GM19023 (cell line): ENCODE results near the gene PPM1G.
"Not testable (repeated sequence)": the region's sequence is repeated elsewhere in the genome, so short reads cannot be mapped to it uniquely, and the experiment has no call there.

ENCODE experiments used
- ATAC-seq: cut with Tn5 transposase; IDR thresholded peaks from one replicate; pipeline ENCODE4 v1.9.1; 2021; ENCODE audit warnings: mild to moderate bottlenecking, moderate library complexity; ENCODE audit not compliant: unreplicated experiment

The PPM1G gene, protein sequence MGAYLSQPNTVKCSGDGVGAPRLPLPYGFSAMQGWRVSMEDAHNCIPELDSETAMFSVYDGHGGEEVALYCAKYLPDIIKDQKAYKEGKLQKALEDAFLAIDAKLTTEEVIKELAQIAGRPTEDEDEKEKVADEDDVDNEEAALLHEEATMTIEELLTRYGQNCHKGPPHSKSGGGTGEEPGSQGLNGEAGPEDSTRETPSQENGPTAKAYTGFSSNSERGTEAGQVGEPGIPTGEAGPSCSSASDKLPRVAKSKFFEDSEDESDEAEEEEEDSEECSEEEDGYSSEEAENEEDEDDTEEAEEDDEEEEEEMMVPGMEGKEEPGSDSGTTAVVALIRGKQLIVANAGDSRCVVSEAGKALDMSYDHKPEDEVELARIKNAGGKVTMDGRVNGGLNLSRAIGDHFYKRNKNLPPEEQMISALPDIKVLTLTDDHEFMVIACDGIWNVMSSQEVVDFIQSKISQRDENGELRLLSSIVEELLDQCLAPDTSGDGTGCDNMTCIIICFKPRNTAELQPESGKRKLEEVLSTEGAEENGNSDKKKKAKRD

DNA sequence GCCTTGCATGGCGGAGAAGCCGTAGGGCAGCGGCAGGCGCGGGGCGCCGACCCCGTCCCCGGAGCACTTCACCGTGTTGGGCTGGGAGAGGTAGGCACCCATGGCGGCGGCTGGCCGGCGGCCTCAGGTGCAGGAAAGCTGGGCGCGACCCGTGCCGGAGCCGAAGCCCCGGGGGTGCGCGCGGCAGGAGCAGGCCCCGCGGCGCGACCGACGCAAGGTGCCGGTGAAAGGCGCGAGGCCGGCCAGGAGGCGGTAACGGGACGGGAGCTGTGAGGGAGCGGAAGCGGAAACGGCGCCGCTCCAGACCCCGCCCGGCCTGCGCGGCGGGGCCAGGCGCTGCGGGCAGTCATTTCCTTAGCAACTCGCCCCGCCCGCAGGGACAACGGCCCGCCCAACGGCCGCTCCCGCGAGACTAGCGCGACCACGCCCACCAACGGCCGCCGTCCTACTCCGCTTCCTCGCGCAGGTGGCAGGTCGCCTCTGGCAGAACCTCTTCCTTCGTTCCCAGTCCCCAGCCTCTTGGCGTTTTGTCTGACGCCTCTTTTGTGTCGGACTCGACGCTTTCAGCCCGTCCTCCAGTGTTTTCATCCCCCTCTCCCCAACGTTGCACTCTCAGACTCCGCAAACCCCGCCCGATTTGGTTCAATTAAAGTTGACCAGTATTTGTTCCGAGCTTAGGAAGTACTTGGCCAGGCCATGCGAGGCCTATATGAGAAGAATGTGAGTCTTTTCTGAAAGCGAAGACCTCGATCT lies at the start of gene PPM1G:
Gene PPM1G (minus strand): TSS at position 271 of the 753 bp plus-strand sequence. CDS start 169 bp downstream, at position 102.
- peak; percentile 93 for ATAC-seq

DNA sequence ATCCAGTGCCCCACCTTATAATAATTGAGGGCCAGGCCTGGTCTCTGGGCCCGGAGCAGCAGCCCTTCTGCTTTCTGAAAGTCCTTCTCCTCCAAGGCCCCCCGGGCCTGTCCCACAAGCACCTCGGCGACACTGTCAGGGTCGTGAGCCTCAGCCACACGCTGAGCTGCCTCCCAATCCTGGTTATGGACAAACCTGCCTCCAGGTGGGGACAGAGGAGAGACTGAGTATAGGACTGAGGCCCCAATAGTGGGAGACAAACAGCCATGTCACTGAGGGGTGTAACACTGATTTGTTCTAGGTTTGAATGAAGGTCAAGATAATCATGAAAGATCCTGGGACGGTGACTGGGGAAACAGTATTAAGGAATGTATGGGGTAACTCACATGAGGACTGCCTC lies 44.6 kb upstream of the PPM1G start:
- no peak for ATAC-seq

DNA sequence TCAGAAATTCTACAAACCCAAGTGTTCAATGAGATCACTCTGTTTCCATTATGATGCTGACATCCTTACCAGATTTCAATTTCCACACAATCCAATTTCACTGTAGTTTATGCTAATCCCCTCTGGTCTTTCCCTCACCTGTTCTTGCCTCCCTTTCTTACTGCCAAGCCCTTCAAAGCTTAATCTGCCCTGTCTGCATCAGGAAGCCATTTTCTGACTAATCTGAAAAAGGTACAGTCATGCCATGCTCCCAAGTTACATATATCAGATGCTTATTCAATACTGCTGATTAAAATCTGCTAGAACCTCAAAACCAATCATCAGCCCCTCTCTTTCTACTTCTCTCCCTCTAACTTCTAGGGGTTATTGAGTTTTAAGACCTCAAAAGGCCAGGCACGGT lies 41.7 kb upstream of the PPM1G start:
- no peak for ATAC-seq

DNA sequence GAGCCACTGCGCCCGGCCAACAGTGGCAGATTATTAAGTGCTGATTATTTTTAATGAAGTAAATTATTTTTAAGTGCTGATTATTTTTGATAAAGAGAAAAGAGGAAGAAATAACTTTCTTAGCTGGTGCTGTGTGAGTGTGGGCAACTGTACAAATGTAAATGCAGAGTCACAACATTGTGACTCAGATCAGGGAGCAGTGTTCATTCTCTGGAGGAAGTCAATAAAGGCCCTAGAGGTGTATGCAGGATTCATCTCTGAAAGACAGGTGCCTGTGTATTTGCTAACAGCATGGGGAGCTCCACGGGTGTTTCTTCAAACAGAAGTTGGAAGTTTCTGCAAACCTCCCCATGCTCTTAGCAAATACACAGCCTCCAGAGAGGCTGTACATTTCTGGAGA lies 39.0 kb upstream of the PPM1G start:
- ATAC-seq: no peak

DNA sequence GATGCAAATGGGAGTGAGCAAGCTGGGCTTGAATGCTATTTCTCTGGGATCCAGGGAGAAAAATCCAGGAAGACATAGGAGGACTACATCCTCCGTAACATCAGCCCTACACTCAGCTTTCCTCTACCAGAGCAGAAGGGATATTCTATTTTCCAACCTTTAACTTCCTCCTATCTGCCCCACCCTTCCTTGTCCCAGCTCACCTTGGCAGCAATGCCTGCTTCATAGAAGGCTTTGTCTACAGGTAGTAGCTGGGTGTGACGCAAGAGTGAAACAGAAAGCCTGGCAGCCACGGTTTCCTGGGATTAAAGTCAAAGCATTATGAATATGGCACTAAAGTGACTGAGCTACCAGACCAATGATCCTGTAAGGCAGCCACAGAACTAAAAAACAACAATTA lies 36.7 kb upstream of the PPM1G start:
- no peak for ATAC-seq

DNA sequence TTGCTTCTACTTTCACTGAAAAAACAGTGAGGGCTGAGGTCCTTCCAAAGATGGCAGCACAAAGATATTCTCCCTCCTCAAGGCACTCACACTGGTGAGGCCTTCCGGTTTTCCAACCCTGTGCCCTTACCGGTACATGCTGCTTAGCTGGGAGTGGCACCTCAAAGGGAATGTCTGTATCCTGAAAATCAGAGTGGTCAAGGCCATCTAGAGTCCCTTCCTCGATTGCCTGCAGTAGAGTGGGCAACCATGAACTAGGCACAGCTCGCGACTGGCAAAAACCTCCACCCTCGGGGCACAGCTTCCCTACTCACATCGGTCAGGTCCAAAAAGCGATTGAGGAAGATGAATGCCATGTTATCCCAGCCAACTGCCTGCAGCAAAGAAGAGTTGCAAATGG lies 36.2 kb upstream of the PPM1G start:
- ATAC-seq: no peak

DNA sequence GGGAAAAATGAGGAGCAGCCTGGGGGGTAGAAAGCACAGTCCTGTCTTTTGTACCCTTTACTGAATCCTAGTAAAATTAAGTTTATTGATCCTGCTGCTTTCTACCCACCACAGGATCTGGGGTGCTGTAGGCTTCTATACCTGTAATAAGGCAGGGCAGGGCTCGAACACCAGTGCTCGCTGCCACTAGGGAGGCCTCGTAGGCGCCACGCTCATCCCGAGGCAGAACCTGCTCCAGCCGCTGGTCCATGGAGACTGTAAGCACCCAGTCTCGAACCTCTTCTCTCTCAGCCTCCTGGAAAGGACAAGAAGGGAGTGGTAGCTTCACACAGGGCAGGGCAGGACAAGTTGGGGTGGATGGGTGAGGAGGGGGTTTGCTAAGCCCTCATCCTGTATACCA lies 35.8 kb upstream of the PPM1G start:
- ATAC-seq: no peak

DNA sequence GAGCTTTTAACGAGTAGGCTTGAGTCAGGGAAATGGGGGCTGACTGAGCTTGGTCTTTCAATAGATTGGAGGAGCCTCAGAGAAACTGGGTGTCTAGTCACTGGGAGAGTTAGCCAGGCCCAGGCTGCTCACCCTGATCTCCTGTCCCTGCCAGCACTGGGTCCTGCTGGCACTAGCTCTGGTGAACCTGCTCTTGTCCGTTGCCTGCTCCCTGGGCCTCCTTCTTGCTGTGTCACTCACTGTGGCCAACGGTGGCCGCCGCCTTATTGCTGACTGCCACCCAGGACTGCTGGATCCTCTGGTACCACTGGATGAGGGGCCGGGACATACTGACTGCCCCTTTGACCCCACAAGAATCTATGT lies 33.5 kb upstream of the PPM1G start:
- no peak for ATAC-seq

DNA sequence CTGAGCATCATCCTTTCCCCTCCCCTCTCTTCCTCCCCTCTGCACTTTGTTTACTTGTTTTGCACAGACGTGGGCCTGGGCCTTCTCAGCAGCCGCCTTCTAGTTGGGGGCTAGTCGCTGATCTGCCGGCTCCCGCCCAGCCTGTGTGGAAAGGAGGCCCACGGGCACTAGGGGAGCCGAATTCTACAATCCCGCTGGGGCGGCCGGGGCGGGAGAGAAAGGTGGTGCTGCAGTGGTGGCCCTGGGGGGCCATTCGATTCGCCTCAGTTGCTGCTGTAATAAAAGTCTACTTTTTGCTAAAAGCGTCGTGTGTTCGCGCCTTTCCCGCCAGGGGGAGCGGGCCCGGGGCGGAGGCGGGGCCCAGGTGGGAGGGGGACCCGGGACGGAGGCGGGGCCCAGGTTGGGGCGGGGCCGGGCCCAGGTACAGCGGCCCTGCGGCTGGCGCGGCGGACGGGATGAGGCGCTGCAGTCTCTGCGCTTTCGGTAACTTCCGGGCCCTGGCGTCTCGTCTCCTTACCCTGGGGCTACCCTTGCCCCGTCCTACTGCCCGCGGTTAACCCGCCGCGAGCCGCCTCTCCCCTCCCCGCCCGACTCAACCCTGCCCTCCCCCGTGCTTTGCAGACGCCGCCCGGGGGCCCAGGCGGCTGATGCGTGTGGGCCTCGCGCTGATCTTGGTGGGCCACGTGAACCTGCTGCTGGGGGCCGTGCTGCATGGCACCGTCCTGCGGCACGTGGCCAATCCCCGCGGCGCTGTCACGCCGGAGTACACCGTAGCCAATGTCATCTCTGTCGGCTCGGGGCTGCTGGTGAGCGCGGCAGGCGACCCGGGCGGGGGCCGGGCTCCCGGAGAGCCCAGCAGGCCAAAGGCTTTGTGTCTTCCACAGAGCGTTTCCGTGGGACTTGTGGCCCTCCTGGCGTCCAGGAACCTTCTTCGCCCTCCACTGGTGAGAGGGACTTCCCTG lies 32.8 kb upstream of the PPM1G start, which contains the start of gene KRTCAP3:
Gene KRTCAP3 (plus strand): TSS at position 424 of the 962 bp plus-strand sequence. CDS start 32 bp downstream, at position 456.
- ATAC-seq: no peak

DNA sequence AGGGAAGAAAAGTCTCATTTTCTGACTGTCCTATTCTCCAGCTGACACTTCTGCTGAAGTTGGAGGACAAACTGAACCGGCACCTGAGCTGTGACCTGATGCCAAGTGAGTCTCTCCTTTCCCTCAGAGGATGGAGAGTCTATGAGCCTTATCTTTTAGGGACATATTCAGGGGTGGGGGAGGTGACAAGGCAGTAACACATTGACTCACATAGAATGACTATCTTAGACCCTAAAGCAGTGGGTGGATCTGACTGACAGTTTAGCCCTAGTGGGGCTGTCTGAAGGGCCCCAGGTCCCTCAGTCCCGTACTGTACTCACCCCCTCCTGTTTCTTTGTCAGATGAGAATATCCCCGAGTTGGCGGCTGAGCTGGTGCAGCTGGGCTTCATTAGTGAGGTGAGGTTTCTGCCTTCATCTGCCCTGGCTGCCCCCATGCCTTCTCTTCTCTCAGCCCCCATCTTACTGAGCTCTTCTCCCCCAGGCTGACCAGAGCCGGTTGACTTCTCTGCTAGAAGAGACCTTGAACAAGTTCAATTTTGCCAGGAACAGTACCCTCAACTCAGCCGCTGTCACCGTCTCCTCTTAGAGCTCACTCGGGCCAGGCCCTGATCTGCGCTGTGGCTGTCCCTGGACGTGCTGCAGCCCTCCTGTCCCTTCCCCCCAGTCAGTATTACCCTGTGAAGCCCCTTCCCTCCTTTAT lies 32.0 kb upstream of the PPM1G start:
- ATAC-seq: no peak

DNA sequence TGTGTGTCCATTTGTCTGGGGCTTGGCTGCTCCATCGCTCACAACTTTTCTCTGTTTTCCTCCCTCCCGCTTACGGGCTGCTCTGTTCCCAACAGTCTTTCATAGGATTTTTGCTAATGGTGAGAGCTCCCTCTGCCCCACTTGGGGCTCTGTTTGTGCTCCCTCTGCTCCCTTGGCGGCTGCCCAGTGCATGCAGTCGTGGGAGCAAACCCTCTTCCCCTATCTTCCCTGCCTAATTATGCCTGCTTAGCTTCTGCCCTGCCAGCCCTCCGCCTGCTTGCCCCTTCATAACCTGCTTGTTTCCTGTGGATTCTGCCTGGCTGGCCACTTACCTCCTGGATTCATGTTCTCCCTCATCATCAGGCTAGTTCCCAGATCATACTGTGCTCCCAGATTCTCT lies 26.2 kb upstream of the PPM1G start:
- no peak for ATAC-seq

DNA sequence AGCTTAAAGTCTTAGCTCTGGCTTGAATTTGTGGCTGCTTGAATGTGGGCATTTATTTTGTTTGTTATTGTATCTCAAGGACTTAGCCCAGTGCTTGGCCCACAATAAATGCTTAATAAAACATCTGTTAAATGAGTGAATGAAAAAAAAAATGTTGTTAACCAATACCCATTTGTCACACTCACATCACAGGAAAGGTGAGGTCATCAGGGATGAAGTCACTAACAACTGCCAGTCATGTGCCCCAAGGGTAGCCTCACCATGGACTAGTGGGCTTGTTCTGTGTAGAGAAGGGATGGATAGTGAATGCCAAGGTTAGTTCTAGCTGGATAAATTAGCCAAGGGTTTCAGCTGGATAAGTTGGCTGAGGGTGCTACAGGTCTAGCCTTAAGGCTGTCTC lies 22.0 kb upstream of the PPM1G start:
- ATAC-seq: no peak

DNA sequence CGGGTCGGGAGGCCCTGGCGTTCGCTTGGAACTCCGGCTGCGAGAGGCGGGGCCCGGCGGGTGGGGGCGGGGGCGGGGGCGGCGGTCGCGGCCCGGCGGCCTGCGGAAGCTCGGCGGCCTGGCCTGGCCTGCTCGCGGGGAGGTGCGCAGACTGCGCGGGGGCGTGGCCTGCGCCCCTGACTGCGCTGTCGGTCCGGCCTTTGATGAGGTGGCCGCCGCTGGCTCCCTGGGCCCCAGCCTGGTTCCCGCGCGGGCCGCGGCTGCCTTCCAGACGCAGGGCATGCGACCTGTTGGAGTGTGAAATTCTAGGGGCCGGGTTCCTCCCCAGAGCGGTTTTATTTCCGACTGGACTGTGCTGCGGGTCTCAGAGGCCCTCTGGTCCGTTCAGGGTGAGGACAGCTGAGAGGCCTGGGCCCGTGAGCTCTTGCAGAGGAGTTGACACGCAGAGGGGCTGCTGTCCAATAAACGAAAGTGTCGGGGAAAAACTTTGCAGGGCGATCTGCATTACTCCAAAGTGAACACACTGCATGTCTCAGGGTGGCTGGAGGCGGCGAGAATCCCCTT lies 19.7 kb upstream of the PPM1G start:
- ATAC-seq: peak; percentile 73

DNA sequence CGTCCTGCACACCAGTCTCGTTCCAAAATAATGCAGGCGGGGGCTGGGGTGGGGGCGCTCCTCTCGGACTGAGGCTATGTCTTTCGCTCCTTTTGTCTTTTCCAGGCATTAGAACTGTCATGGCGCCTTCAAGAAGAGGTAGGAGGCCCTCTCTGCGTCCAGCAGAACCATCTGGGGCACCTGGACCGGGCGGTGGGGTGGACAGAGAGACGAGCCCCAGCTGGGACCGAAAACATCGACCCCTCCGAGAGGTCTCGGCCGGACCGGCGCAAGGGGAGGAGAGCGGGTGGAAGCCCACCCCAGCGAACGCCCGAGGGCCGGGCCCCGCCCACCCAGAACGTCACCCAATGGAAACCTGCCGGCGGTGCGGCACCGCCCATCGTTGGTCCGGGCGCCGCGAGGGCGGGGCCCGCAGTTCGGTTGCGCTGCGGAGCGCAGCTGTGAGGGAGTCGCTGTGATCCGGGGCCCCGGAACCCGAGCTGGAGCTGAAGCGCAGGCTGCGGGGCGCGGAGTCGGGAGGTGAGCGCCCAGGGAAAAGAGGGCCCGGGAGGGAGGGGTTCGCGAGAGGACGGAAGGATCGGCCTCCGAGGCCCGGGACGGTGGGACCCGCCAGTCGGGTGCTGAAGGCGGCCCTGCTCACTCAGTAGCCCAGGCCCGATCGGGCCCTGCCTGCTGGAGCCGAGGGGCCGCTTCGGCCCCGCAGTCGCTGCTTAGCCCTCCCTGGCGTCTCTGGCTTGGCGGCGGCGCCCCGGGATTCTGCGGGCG lies 19.0 kb upstream of the PPM1G start, which contains the start of gene NRBP1:
Gene NRBP1 (plus strand): TSS at position 419 of the 765 bp plus-strand sequence. CDS start 4,643 bp downstream, outside the sequence.
- peak; percentile 85 for ATAC-seq

DNA sequence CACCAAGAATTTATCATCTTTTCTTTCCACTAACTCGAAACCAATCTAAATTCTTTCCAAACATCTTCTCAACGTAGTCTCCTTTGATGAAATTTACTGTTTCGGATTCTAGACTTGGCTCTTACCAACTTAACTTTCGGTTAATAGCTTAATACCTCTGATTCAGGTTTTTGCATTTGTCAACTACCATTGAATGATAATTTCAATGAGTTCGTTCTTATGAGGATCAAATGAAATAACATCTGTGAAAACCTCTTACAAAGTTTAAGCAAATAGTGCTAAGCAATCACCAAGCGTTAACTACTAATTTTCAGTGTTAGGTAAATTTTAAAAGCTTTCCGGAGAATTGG lies 18.4 kb upstream of the PPM1G start:
- ATAC-seq: no peak

DNA sequence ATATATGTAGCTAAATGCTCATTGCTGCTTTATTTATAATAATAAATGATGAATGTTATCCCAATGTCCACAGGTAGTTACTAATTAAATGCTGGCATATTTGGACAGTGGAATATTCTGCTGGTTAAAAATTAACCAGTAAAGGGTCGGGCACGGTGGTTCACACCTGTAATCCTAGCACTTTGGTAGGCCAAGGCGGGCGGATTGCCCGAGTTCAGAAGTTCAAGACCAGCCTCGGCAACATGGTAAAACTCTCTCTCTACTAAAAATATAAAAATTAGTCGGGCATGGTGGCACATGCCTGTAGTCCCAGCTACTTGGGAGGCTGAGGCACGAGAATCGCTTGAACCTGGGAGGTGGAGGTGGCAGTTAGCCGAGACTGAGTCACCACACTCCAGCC lies 15.6 kb upstream of the PPM1G start:
- not testable (repeated sequence) for ATAC-seq

DNA sequence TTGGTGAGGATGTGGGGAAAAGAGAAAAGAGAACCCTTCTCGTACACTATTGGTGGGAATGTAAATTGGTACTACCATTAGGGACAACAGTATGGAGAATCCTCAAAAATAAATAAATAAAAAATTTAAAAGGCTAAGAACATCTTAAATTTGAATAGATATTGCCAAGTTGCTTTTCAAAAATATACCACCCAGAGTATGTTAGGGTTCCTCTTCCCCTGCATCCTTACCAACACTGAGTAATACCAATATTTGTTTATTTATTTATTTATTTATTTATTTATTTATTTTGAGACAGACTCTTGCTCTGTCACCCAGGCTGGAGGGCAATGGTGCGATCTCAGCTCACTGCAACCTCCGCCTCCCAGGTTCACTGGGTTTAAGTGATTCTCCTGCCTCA lies 13.6 kb upstream of the PPM1G start:
- no peak for ATAC-seq

DNA sequence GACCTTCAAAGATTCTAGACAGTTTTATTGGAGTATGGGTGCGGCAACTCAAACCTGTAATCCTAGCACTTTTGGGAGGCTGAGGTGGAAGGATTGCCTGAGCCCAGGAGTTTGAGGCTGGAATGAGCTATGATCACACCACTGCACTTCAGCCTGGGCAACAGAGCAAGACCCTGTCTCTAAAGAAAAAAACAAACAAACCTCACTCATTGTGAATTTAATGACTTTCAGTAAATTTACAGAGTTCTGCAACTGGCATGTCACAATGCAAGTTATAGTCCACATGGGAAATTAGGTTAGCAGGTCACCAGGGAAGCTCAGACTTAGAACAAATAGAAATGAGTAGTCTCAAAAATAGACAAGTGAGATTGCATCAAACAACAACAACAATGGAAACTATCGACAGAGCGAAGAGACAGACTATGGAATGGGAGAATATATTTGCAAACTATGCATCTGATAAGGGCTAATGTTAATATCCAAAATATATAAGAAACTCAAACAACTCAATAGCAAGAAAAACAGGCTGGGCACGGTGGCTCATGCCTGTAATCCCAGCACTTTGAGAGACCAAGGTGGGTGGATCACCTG lies 12.4 kb upstream of the PPM1G start:
- no peak for ATAC-seq

DNA sequence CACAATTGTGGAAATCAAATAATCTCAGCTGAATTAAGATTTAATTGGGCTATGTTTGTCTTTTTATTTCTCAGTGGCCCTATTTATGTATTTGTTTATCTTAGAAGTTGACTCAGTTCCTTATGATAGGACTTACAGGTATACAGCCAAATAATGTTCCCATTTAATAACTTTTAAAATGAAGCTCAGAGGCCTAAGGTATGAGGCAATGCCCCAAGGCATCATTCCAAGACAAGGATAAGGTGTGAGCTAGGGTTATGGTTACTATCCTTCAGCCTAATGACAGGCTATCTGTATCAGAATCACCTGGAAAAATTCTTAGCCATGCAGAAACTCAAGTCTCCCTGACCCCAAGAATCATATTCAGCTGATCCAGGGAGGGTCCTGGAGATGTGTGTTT lies 11.6 kb upstream of the PPM1G start:
- ATAC-seq: no peak
